ENCODE data around the gene CD5L.

Gene CD5L

DNA sequence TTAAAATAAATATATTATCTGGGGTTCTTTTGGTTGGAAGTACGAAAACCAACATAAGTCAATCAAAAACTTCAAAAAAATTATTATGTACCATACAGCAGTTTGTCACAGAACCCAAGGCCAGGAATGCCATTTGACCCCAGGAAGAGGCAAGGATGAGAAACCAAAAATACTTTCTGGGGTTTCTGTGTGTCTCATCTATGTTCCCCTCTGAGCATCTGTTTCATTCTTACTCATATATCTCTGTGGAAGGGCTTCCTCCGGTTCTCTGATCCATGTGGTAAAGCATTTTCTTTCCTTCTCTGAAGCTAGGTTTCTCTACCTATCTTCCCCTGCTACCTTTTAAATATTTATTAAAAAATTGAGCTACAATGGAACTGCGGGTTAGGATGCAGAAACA is 11.9 kb downstream of the CD5L start:
- H3K4me3 ChIP-seq (ENCODE audit: low read depth, low read length): no peak overlapping the region
- DNase-seq (ENCODE audit: low read depth): no peak
- TF ChIP-seq POLR2A (IDR thresholded peaks at IDR 0.05; ENCODE audit: extremely low read depth, insufficient read length): no peak

DNA sequence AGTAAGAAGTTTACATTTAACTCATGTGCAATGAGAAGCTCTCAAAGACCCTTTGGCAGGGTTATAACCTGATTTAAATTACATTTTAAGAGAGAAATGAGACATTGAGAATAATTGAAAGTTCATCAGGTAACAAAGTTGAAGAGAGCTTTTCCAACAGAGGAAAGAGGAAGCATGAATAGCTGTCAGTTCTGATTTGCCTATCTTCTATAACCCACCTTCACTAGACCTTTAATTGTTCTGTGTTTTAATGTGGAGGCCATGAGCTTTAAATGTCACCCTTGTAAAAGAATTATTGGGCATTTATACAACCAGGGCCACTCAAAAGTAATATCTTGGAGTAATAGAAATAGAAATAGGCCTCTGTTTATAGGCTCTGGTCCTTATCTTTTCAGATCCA is 12.4 kb downstream of the CD5L start:
- TF ChIP-seq, protein P1, sequence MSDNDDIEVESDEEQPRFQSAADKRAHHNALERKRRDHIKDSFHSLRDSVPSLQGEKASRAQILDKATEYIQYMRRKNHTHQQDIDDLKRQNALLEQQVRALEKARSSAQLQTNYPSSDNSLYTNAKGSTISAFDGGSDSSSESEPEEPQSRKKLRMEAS (IDR thresholded peaks at IDR 0.05; ENCODE audit: low read depth, low read length): no peak
- no peak for TF ChIP-seq MYC (IDR thresholded peaks at IDR 0.05; ENCODE audit: low read depth, low read length)
- no peak for TF ChIP-seq POLR2A (IDR thresholded peaks at IDR 0.05; ENCODE audit: extremely low read depth, insufficient read length)
- TF ChIP-seq, protein P2, sequence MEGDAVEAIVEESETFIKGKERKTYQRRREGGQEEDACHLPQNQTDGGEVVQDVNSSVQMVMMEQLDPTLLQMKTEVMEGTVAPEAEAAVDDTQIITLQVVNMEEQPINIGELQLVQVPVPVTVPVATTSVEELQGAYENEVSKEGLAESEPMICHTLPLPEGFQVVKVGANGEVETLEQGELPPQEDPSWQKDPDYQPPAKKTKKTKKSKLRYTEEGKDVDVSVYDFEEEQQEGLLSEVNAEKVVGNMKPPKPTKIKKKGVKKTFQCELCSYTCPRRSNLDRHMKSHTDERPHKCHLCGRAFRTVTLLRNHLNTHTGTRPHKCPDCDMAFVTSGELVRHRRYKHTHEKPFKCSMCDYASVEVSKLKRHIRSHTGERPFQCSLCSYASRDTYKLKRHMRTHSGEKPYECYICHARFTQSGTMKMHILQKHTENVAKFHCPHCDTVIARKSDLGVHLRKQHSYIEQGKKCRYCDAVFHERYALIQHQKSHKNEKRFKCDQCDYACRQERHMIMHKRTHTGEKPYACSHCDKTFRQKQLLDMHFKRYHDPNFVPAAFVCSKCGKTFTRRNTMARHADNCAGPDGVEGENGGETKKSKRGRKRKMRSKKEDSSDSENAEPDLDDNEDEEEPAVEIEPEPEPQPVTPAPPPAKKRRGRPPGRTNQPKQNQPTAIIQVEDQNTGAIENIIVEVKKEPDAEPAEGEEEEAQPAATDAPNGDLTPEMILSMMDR (IDR thresholded peaks at IDR 0.05; ENCODE audit: low read depth, low read length): no peak
- no peak overlapping the region for H3K4me3 ChIP-seq (ENCODE audit: low read depth, low read length)
- DNase-seq (ENCODE audit: low read depth): no peak

DNA sequence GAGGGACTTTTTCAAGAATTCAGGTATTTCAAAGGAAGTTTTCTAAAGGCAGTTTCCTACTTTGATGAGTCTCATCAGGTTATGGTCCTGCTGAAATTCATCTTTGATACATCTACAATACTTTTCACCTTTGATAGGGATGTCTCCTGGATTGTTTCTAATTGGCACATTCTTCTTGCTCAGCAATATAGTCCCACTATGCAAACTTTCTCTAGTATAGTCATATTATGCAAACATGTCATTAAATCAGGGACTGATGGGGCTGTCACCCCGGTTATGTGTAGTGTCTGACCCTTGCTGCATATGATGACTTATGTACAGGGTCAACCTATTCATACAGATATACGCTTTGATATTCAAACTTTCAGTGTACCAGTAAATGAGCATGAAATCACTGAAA is 21.3 kb downstream of the CD5L start:
- no peak for TF ChIP-seq MYC (IDR thresholded peaks at IDR 0.05; ENCODE audit: low read depth, low read length)
- TF ChIP-seq, protein P1 (IDR thresholded peaks at IDR 0.05; ENCODE audit: low read depth, low read length): no peak
- TF ChIP-seq, protein P2 (IDR thresholded peaks at IDR 0.05; ENCODE audit: low read depth, low read length): no peak
- TF ChIP-seq POLR2A (IDR thresholded peaks at IDR 0.05; ENCODE audit: extremely low read depth, insufficient read length): no peak
- DNase-seq (ENCODE audit: low read depth): no peak
- H3K4me3 ChIP-seq (ENCODE audit: low read depth, low read length): no peak overlapping the region

DNA sequence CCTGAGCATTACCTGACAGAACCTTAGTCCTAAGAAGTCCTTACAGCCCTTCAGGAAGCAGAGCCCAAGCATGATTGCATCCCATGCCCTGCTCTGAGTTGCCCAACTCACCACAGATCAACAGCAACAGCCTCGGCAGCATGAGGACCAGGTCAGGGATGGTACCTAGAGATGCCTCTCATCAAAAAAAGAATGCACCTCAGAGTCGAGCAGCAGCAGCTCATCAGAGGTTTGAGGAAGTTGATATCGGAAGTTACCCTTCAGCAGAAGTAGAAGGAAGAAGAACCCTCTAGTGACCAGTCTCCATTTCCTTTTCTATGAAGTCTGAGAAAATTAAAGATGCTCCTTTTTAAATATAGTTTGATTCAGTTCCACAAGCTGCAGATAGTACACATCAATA is 21.7 kb downstream of the CD5L start, which contains the start of gene FCRL1:
TSS of gene FCRL1 (minus strand) at position 225 of the 400 bp plus-strand sequence. CDS start at position 142, 83 bp downstream.
- TF ChIP-seq, protein P1 (IDR thresholded peaks at IDR 0.05; ENCODE audit: low read depth, low read length): no peak
- no peak for TF ChIP-seq POLR2A (IDR thresholded peaks at IDR 0.05; ENCODE audit: extremely low read depth, insufficient read length)
- TF ChIP-seq, protein P2 (IDR thresholded peaks at IDR 0.05; ENCODE audit: low read depth, low read length): no peak
- TF ChIP-seq MYC (IDR thresholded peaks at IDR 0.05; ENCODE audit: low read depth, low read length): no peak
- H3K4me3 ChIP-seq (ENCODE audit: low read depth, low read length): no peak within 1 kb of the TSS
- DNase-seq (ENCODE audit: low read depth): peak; percentile 11

DNA sequence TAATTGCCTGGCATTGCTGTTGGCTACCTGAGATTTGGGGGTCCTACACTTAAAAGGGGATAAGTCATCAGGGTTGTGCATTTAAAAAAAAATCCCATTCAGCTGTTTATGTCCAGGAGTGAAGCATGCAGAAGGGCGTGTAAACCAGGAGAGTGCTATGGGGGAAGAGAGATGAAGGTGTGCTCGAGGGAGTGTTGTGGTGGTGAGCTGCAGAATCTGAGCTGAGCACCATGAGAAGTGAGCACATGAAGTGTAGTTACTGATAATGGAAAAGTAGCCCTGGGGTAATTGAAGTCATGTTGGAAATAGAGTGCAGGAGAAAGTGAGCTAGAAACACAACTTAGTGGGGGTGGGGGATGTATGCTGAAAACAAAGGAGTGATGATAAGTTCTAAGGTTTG is 22.4 kb downstream of the CD5L start:
- no peak overlapping the region for H3K4me3 ChIP-seq (ENCODE audit: low read depth, low read length)
- TF ChIP-seq MYC (IDR thresholded peaks at IDR 0.05; ENCODE audit: low read depth, low read length) (no peak), POLR2A (IDR thresholded peaks at IDR 0.05; ENCODE audit: extremely low read depth, insufficient read length) (no peak)
- TF ChIP-seq, protein P1 (IDR thresholded peaks at IDR 0.05; ENCODE audit: low read depth, low read length): no peak
- TF ChIP-seq, protein P2 (IDR thresholded peaks at IDR 0.05; ENCODE audit: low read depth, low read length): no peak
- DNase-seq (ENCODE audit: low read depth): no peak

DNA sequence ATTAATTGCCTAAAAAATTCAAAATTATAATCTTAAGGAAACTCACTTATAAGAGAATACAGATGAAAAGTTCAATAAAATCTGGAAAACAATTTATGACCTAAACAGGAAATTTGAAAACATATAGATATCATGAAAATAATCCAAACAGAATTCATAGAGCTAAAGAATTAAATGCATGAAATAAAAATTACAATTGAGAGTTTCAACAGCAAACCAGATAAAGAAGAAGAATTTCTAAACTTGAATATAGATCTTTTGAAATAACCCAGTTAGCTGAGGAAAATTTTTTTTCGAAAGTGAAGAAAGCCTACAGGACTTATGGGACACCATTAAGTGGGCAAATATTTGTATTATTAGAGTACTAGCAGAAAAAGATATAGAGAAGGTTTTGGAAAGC is 28.3 kb downstream of the CD5L start:
- TF ChIP-seq MYC (IDR thresholded peaks at IDR 0.05; ENCODE audit: low read depth, low read length): no peak
- no peak for TF ChIP-seq POLR2A (IDR thresholded peaks at IDR 0.05; ENCODE audit: extremely low read depth, insufficient read length)
- TF ChIP-seq, protein P2 (IDR thresholded peaks at IDR 0.05; ENCODE audit: low read depth, low read length): no peak
- TF ChIP-seq, protein P1 (IDR thresholded peaks at IDR 0.05; ENCODE audit: low read depth, low read length): no peak
- H3K4me3 ChIP-seq (ENCODE audit: low read depth, low read length): no peak overlapping the region
- DNase-seq (ENCODE audit: low read depth): no peak

All from NB4 (cell line).